Amniotic stem cell (primary cell): ENCODE data around the gene ADSS2.
"Not testable (repeated sequence)": the region's sequence is repeated elsewhere in the genome, so short reads cannot be mapped to it uniquely, and the experiment has no call there.

Experiments used
- DNase-seq: peaks from one replicate; lab custom pipeline; 2025; lab: John Stamatoyannopoulos, UW

The ADSS2 gene

DNA sequence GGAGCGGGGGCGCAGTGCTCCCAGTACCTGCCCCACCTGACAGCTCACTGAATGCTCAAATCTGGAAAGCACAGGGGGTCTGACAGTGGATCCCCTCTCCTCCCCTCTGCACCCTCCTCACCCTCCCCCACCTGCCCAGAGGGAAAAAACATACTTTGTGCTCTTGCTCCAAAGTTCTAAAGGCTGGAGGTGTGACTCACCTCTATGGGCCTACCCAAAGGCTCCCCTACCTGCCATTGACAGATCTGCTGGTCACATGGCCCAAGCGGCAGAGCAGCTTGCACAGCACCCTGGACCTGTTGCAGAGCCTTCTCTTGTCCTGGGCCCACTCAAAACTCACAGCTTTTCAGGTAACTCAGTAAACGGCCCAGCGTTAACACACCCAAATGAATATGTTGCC lies 55.7 kb downstream of the ADSS2 start:
- DNase-seq = no peak

DNA sequence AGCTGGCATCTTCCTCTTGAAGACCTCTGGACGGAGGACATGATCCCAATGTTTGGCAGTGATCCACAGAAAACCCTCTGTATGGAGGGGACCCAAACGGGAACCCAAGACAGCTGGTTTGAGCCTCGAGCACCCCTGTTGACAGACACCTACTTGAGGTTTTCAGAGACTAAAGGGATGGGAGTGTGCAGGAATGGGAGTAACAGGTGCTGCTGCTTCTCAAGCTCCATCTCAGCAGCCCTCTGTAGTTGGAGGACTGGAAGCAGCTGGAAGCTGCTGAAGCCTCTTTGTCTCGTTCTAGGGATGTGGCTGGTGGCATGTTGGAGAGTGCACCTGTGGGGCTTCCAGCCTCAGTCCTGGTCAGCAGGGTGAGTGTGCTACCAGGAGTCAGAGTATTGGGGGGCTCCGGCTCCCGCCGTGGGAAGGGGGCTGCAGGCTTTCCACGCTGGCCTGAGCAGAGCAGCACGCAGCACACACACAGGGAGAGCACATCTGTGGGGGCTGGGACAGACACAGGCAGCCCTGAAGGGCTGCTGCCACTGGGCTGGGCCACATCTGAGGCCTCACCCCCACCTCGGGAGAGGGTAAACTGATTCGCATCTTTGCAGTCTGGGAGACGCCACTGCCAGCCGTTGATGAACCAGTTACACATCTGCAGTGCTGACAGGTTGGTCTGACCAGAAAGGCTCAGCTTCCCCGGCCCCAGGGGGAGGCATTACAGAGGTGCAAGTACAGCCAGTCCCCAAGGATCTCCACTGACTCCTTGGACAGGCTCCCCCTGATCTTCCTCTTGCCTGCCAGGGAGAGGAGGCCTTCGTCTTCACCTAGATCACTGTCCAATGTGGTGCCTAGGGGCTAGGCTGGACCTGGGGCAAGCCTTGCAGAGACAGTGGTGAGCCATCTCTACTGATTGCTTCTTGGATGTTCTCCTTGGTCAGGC lies 56.6 kb downstream of the ADSS2 start:
- DNase-seq = no peak

DNA sequence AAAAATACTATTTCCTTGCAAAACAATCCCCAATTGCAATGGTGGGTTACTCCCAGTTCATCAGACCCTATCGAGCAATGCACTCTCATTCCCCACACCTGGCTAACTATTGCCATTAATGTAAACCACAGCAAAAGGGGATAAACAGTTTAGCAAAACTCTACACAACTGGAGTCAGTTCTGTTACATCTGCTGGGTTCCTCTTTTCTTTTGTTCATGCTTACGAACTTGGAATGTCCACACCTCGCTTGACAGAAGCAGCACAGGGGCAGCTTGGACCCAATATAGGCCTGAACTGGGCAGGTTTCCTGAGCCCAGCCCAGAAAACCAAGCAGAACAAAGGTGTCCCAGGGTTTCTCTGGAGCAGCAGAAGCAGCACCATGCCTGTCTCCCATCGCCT lies 57.4 kb downstream of the ADSS2 start:
- DNase-seq = no peak

DNA sequence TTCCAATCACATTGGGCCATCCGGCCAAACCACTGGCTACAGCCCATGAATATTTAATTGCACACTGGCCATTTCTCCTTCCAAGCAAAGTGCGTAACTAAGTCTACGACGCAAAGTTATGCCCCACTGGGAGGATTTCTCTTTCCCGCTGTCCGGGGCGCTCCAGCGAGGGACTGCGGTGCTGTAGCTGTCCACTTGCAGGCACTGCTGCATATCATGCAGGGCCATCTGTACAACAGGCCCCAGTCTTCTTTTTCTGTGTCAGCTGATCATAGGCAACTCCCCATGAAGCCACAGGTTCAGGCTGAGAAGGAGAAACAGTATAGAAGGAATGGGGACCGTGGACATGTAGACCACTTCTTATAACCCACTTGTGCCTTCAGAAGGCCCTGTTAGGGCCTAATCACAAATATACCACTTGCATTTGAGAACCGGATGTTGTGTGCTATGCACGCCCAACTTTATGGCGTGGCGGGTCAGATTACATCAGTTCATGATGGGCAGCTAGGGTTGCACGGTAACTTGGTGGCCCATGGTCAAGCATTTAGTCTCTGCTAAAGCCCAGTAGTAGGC lies 58.0 kb downstream of the ADSS2 start:
- no peak for DNase-seq

DNA sequence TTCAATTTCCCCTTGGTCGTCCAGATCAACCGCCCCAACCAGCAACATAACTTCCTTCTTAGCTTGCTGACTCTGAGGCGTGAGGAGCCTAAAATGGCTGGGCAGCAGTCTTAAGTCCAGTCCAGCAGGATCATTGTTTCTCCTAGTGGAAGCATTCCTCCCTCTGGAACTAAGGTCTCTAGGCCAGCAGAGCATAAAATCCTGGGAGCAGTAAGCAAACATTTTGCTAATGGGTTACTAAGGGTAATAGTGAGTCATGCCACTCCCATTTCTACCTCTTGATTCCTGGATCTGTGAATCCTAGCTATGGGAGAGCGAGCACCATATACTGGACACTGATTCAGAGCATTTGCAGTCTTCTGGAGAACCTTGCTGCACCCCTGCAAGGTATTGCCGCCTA lies 59.9 kb downstream of the ADSS2 start:
- no peak for DNase-seq

DNA sequence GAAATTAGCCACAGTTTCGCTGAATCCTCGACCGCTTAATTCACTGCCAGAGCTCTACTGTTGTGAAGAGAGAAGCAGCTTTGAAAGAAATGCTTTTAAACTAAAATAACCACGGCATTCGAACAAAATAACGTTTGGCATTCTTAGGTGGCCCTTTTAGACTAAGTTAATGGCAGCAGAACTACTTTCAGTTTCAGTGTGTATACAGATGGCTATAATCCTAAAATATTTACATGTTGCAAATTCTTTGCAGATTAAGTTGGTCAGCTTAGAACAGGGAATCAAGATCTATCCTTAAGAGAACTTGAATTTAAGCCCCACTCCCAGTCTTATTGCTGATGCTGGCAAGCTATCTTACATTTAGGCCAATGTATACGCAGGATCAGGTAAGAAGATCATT lies 62.7 kb downstream of the ADSS2 start:
- DNase-seq = no peak

DNA sequence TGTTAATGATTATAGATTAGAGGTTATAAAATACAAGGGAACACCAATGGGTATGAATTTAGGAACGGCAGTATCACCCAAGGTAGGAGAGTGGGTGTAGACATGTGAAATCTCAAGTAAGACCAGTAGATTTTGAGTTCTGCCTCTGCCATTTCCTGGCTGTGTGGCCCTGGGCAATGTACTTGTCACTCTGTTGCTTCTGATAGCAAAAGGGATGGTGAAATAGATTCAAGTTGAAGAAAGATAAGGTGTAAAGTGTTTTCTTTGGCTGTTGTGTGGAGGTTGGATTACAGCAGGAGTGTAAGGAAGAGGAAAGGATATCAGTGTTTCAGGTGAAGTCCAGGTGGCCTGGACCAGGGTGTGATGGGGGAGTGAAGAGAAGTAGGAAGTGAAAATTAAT lies 64.3 kb downstream of the ADSS2 start:
- DNase-seq = no peak

DNA sequence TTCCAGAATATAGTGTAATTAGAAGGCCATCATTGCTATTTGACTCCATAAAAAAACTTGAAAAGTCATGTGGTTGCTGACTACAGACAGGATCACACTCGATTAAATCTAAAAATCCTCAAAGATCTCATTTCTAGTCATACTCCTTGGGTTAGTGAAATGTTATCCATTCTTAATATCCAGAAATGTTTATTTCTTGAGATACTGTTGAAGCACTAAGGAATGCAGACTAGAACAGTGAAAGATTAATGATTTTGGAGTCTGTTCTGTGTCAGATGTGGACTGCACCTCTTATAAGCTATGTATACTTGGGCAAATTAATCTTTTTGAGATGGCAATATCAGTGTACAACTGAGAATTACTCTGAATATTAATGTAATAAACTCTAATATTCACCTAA lies 65.1 kb downstream of the ADSS2 start:
- DNase-seq = no peak

DNA sequence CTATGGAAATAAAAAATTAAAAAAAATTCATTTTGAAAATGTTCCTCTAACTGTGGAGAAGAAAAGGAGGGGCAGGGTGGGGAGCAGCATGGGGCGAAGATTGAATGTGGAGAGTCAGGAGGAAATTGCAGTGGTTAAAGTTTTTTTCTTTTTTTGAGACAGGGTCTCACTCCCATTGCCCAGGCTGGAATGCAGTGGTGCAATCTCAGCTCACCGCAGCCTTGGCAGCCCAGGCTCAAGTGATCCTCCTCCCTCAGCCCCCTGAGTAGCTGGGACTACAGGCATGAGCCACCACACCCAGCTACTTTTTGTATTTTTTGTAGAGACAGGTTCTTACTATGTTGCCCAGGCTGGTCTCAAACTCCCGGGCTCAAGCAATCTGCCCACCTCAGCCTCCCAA lies 67.6 kb downstream of the ADSS2 start:
- DNase-seq = no peak

DNA sequence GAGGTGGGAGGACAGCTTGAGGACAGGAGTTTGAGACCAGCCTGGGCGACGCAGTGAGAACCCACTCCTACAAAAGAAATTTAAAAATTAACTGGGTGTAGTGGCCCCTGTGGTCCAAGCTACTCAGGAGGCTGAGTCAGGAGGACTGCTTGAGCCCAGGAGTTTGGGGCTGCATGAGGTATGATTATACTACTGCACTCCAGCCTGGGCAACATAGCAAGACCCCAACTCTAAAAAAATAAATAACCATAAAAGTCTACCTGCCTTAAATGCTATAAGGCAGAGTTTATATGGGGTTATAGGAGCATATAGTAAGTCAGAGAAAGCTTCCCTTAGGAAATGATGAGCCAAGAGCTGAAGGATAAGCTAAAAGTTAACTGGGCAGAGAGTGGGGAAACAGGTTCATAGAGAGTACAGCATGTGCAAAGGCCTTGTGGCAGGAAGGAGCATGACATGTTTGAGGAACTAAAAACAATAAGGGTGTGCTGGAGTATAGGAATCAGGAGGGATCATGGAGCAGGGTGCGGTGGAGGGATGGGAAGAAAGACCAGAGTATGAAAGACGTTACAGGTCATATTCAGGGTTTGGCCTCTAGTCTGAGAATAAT lies 68.3 kb downstream of the ADSS2 start:
- no peak for DNase-seq

DNA sequence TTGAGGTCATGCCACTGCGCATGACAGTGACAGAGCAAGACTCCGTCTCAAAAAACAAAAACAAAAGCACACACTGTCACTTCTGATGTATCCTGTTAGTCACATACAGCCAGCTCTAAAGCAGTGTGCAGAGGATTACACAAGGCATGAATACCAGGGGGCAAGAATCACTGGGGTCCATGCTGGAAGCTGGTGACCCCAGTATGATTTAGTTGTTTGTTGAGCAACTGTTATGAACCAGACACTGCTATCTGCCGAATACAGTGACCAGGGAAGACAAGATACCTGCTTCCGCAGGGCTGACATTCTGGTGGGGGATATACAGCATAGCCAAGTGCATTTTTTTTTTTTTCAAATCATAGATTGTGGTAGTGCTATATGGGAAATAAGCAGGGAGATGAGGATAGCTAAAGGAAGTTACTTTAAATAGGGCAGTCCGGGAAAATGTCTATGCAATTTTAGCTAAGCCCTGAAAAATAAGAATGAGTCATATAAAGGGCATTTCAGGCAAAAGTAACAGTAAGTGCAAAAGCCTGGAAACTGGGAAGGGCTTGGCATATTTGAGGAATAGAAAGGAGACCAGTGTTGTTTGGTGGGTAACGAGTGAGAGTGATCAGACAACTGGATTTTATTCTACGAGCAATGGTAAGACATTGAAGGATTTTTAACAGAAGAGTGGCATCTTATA lies 69.7 kb downstream of the ADSS2 start:
- DNase-seq = peak; percentile 10

DNA sequence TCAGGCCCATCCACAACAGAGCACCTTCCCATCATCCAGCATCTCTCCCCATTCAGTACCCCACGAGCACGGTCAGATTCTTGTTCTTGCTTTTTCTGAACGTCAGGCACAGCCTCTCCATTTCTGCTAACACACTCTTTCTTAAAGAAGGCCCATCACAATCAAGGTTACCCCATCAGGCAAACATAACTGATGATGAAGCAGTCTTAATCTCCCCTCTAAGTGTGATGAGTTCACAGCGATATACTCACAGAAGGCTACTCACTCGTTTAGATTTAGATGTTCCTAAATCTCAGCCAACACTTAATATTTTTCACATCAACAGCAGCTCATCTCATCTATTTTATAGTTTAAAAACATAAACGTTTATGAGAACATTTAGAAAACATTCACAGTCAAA lies 75.6 kb downstream of the ADSS2 start:
- DNase-seq = no peak

DNA sequence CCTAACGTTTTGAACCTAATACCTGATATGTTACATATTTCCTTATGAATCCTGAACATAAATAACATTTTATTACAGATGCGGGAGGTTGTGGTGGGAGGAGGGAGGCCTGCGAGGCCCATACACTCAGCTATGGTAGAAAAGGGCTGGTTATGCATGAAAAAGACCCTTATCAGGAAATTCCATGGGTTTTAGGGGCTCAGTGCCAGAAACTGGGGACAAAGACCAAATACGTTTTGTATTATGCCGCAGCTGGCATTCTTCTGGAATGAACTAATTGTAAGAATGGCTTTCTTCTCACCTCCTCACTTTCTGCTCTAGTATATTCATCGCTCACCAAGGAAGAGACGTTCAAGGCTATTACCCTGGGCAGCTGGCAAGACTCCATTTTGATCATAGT lies 76.7 kb downstream of the ADSS2 start:
- DNase-seq = no peak

DNA sequence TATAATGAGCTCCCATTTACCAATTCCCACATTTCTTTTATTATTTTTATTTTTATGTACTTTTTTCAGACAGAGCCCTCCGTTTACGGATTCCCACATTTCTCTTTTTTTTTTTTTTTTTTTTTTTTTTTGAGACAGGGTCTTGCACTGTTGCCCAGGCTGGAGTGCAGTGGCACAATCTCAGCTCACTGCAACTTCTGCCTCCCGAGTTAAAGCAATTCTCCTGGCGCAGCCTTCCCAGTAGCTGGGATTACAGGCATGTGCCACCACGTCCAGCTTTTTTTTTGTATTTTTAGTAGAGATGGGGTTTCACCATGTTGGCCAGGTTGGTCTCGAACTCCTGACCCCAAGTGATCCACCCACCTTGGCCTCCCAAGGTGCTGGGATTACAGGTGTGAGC lies 77.2 kb downstream of the ADSS2 start:
- not testable (repeated sequence) for DNase-seq

DNA sequence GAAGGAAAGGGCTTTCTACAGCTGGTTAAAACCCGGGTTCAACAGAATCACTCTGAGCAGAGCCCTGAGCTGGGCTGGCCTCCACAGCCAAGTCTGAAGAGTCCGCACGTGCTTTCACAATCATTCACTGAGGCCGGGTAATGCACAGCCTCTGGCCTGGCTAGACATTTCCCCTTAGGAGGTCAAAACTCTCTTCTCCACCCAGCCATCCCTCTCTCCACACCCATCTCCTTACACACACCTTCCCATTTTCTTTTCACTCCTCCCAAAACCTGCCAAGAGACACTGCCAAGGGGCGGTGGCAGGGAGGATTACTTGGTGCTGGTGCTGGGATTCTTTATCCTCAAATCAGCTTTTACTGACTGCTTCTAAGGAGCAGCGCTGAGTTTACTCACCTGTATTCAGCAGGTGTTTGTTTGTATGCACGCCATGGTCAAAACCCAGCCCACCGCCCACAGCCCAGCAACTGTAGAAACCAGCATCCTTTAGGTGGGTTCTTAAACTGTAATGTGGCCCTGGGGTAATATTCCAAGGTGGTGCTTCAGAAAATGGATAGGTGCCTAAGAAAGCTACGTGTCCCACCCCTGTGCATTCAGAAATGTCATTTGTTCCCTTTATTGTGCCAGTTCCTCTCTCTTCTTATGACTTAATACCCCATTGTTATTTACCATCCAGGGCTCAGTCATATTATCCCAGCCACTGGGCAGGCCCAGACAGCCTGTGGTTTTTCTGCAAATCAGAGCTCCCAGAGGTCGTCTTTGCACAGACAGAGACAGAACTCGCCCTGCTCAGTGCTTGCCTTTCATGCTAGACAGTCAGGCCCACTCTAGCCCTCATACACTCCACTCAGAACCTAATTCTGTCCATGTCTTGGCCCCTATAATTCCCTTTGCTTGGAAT lies 80.2 kb downstream of the ADSS2 start:
- no peak for DNase-seq

DNA sequence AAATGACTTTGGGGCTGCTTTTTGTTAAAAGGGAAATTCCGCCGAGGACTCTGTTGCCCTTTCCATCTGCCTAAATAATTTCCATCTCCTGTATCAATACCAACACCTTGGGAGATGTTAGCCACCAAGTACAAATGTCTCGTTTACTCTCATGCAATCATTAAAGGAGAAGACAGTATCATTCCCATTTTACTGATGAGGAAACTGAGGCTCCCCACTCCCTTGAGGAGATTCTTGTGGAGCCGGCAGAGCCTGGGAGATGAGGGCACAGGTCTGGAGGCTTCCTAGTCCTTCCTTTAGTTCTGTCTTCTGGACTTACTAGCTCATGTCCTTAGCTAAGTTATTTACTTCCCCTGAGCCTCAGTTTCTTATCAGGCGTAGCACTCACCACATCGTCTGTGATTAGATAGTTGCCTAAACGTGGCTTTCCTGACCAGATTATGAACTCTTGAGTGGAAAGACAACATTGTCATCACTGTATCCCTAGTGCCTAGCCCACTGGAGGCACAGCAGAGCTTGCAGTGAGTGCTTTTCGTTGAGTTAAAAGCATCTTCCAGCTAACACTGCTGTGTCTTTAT lies 81.6 kb downstream of the ADSS2 start:
- no peak for DNase-seq

DNA sequence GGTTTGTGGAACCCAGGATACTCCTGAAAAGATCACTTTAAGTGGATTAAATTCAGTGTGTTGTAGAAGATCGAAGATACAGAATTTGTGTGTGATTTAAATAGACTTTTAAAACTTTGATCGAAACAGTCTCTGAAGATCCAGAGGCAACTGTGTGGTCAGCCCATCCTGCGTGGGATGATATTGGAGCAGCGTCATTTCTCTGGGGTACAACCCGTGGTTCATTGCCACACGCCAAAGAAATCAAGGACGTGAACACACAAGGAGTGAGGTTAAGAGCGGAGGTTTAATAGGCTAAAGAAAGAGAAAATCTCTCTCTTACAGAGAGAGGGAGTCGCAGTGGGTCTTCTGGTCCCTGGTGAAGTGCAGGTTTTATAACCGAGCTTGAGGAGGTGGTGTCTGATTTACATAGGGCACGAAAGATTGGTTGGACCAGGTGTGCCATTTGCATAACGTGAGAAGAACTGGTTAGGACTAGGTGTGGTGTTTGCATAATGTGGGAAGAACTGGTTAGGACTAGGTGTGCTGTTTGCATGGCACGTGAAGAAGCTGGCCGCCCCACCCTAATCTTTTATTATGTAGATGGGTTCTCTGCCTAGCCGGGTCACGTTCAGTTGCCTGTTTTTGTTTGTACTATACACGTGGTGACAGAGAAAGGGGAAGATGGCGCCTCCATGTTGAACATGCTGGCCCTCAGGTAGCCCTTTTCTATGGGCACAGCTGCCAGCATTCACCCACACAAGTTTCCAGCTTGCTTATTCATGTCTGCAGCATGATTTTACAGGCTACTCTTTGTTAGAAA lies 82.3 kb downstream of the ADSS2 start:
- DNase-seq = no peak

DNA sequence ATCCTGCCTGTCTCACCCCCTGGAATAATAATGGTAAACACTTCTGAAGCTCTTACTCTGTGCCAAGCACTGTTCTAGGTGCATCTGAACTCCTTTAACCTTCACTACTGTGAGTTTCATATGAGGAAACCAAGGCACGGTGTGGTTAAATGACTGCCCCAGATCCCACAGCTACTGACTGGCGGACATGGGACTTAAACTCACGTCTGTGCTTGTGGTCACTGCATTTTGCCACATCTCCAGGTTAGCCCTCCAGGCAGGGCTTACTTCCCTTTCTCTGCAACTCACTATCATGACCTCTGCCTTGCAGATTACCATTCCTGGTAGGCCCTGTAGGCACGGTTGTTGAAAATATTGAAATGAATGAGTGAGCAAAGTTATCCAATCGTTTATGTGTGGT lies 83.4 kb downstream of the ADSS2 start:
- DNase-seq = no peak

DNA sequence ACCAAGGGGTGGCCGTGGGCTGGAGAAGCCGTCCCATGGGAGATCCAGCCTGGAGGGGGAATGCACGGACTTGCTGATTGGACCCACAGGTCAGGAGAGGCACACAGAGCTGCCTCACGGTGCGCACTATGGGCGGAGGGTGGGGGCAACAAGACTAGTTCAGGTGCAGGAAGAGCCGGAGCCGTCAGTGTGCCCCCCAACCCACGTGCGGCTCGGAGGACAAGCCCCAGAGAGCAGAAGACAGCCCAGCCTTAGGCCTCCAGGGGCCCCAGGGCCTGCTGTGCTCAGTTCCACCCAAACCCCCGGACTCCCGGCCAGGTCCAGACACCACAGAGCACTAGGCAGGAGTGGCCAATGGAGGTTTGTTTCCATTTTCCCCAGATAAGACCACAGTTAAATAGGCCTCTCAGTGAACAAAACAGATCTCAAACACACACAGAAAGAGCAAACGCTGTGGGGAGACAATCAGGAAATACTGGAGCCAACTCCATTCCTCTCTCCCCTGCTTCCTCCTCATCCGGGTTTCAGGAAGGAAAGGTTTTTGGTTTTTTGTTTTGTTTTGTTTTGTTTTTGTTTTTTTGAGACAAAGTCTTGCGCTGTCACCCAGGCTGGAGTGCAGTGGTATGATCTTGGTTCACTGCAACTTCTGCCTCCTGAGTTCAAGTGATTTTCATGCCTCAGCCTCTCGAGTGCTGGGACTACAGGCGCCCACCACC lies 84.2 kb downstream of the ADSS2 start:
- no peak for DNase-seq

DNA sequence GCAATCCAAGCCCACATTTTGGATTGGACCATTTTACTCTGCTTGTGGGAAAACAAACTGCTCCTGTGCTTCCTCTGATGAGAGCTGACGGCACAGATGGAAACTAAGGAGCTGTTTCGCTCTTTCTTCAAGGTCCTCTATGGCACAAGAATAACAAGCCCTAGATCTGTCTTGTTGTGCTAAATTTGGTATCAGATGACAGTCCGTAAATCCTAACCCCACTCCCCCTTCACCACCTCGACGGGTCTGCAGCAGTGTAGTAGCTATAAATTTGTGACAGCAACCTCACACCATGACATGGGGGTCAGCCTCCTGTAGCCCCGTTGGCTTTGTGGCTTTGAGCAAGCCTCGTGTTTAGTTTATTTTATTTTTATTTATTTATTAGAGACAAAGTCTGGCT lies 85.9 kb downstream of the ADSS2 start:
- DNase-seq = no peak
